GM19035 (cell line): Measurements from ENCODE around the gene DAAM2.

Source experiments
- ATAC-seq: cut with Tn5 transposase; IDR thresholded peaks from one replicate; pipeline ENCODE4 v1.9.1; 2021; ENCODE audit not compliant: unreplicated experiment

Gene DAAM2

DNA sequence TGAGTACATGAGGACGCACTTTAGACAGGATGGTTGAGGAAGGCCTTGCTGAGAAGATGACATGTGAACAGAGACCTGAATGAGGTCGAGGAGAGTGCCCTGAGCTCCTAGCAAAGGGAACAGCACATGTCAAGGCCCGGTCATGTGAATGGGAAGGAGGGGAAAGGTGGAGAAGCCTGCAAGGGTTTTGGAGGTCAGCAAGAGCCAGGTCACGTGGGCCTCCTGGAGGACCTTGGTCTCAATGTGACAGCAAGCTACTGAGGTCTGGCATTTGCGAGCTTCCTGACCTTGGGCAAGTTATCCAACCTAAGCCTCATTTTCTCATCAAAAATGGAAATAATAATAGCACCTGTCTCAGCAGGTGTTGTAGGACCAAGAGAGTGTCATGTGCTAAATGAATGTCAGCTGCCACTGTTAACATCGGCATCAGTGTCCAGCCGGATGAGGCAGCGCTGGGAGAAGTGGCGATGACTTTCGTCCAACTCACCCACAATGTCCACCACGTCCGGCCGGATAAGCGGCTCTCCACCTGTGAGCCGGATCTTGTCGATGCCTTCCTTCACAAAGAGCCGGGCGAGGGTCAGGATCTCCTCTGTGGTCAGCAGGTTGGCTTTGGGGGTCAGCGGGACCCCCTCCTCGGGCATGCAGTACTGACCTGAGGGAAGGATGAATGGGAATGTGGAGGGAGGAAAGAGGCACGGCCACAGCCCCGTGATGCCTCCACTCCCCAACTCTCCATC, 133.2 kb downstream of the DAAM2 start:
- ATAC-seq: no peak

DNA sequence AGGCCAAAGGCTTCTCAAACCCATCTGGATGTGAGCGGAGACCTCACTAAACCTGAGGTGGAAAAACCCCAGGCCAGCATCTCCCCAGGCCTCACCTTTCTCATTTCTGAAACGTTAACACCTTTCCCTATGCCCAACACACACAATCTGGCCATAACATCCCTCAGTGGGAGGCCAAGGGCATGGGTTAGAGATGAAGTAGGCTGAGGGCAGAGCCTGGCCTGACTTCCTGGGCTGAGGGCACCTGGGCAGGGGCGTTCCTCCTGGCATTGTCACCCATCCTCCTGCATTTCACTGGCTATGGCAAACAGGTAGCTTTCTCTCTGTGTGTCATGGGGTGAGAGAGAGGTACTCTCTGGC, 133.7 kb downstream of the DAAM2 start:
- ATAC-seq: no peak

DNA sequence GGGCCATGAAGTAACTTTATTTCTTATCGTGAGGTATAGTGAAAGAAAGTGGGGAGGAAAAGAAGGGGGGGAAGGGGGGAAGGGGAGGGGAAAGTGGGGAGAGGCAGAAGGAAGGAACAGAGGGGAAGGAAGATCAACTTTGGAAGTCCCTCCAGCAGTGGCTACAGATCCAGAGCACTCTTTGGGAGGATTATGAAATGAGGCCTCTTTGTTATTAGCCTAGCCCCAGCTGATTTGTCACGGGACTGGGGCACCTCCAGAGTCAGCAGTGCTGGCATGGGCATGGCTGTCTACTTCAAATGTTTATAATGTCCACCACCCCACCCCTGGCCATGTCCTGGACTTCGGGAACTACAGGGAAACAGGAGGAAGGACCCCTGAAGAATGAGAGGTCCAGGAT, 134.5 kb downstream of the DAAM2 start:
- ATAC-seq: no peak

DNA sequence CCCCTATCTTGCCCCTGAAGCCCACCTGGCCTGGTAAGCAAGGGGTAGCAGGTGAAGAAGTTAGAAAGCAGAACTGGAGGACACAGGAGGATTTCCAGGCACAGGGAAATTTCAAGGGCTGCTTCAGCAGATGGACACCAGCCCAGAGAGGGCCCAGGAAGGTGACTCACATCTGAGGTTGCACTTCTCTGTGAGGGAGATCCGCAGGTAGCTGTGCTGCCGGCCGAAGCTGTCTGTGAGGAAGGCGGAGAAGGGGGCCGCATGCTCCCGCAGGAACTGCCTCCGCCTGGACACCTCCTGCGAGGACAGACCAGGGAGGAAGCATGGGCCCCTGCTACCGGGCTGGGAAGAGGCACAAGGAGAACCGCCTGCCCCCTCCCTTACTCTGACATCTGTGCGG, 135.0 kb downstream of the DAAM2 start:
- ATAC-seq: no peak

DNA sequence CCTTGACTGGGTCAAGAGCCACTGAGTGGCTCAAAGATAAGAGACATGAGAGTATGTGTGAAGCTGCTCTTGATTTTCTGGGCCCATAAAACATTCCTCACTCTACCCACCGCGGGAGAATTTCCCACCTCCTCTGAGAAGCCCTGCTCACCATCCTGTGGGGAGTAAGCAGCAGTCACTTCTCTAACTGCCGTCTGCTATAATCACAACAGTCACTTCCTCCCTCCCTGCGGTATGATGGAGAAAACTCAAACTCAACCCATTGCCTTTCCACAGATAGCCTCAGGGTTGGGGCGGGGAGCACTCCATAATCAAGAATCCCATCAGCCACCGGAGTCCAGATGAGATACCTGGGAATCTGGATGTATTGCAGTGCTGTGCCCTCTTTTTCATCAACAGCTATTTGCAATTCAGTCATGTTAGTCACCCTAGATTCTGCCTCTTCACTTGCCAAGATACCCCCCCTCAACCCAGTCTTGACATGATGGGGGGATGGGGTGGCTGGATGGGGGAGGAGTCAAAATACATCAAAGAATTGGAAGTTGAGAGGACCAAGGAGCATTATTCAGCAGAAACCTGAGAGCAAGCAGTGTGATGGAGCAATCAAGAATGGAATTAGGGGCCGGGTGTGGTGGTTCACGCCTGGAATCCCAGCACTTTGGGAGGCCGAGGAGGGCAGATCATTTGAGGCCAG, 137.0 kb downstream of the DAAM2 start:
- ATAC-seq: no peak

DNA sequence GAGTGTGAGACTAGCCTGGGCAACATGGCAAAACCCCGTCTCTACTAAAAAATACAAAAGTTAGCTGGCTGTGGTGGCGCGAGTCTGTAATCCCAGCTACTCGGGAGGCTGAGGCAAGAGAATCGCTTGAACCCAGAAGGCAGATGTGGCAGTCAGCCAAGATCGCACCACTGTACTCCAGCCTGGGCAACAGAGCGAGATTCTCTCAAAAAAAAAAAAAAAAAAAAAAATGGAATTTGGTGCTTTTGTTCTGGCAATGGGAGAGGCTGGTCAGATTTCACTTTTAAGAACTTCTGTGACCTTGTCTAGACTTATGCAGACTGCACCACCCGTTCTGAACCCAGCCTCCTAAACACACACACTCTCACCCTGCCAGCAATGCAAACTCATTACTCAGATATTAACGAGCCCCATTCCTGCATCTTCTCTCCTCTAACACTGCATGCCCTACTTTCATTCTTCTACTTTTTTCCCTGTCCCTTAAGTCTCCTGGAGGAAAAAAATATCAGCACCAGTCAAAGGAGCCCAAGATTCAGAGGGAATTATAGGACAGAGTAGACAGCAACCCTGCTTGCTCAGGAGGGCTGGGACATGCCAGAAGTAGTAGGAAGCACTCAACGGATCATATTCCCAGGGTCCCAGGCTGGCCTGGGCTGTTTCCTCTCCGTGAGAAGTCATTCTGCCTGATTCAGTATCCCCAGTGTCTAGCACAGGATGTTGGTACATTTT, 137.7 kb downstream of the DAAM2 start:
- ATAC-seq: no peak

DNA sequence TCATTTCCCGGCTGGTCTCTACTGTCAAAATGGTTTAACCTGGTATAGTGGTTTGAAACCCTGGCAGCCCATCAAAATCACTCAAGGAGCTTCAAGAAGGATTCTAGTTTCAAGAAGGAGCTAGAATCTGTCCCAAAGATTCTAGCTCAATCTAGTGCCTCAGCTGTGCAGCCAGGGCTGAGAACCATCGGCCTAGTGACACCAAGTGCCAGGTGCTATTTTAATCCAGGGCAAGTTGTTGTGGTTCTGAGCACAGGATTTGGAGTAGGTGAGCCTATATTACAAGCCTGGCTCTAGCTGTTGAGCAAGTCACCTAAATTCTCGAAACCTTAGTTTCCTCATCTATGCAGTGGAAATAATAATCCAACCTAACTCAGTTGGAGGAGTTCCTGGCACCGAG, 138.4 kb downstream of the DAAM2 start:
- no peak for ATAC-seq

DNA sequence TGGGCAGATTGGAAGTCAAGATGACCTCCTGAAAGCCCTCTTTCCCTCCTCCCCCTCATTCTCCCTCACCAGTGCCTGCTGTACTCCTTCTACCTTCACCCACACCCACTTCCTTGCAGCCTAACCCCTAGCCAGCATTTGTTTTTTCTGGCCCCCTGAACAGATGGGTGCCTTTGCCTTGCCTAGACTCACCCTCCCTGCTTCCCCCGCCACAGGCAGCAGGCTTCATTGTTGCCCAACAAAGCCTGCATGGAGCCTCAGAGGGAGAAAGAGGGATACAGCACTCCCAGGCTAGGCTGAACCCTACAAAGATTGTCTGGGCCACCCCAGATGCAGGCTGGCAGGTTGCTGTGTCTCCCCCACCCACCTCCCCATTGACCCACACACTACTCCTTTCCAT, 139.4 kb downstream of the DAAM2 start:
- ATAC-seq: no peak

DNA sequence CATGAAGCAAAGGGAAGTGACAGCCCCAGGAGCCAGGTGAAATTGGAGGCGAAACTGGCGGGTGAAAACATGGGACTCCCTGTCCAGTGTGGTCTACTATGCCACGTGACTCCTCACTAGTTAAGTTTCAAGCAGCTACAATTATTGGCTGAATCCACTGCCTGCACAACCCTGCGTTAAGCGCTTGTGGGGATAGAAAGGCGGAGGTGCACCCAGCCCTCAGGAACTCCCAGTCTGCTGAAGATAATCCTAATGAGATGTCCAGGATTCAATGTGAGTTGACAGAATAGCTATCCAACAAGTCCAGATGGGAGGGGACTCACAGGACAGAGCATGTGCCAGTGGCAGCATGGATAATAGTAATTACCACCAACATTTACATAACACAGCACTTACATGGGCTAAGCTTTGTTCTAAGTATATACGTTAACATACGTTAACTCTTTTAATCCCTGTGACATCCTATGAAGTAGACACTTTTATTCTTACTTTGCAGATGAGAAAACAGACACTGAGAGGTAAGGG, 140.3 kb downstream of the DAAM2 start:
- no peak for ATAC-seq

DNA sequence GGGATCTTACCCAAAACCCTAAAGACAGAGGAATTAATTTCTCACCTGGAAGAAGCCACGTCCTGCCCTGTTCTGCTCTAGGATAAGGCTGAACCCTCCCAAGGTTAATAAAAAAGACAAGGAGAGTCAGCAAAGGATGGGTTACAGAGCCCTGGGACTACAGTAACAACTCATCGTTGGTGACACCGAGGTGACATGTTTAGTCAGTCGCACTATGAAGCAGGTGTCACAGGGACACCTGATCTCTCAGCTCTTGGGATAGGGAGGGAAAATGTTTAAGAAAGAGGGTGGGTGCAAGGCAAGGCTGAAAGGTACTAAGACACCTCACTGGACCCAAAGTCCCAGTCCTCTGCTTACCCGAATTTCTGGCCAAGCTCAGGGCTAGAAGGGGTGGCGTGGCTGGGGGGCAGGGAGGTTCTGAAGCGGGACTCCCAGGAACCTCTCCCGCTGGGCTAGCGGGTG, 141.5 kb downstream of the DAAM2 start:
- no peak for ATAC-seq

DNA sequence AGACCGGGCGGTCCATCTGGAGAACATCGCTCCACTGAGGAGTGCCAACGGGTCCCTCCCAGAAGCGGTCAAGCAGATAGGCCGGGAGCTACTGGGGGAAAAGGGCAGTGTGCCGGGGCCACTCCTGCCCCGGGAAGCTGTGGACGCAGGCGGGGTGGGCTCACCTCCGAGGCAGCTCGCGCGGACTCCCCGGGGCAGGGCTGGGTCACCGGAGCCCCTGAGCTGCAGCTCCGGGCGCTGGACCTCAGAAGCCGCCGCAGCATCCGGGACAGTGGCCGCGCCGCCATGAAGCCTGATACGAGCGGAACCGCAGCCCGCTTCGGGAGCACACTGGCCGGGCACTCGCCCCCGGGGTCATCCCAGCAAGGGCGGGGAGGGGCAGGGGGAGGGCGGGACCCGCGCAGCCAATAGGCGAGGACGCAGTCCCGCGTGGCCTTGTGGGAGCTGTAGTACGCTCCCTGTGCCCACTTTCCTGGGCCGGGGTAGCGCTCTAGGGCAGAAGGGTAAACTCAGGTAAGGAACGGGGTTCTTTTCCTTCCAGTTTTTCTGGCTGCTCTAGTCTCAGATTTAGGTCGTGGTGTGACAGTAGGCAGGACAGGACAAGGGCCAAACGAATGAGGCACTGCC, 142.1 kb downstream of the DAAM2 start, which contains the start of gene MOCS1:
TSS of gene MOCS1 (minus strand) at position 332 of the 627 bp plus-strand sequence. CDS start at position 287, 45 bp downstream.
- no peak for ATAC-seq

DNA sequence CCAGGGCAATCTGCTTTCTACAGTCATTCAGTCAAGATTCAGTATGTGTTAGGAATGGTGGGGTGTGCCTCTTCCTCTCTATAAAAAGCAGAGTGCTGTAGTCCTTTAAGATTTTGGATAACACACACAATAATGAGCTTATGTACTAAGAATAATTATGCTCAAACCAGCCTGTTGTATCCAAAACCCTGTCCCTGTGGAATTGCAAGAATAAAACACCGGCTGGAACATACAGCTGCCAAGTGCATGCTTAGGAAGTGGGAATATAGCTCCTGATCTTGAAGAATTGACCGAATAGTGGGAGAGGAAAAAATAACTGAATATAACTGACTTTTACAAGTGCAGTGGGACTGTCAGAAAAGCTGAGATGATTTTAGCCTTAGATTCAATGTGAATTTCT, 143.1 kb downstream of the DAAM2 start:
- ATAC-seq: no peak

DNA sequence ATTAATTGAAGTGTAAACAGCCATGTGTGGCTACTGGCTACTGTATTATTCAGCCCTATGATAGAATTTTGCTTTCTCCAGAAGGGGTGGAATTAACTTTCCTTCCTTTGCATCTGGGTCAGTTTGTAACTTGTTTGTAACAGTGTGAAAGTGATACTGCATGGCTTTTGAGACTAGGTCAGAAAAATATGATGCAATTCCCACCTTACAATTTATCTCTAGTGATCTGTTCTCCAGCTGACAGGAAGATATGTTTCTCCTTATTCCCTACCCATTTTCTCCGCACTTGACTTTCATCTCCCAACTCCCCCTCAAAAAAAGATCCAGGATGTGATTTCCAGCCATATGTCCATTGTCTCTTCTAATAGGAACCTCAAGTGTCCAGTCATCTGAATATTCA, 144.7 kb downstream of the DAAM2 start:
- ATAC-seq: no peak

DNA sequence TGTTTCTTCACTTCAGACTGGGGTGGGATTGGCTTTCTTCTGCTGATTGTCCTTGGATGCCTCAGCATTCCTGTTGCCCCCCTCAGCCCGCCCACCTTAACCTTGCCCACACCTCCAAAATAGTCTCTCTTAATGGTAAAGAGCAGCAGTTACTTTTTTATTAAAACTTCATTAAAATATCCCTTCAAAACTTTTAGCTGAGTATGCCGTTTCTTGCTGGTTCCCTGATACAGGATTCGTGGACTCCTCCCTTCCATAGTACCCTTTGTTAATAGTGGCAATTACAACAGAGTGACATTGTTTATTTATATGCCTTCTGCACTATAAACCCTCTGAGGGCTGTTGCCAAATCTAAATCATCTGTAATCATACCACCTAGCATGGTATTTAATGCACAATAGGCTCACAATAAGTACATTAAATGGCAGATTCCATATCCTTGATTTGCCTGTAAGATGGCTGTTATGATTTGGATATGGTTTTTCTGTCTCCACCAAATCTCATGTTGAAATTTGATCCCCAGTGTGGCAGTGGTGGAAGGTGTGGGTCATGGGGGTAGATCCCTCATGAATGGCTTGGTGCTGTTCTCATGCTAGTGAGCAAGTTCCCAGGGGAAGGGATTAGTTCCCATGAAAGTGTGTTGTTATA, 145.6 kb downstream of the DAAM2 start:
- no peak for ATAC-seq

DNA sequence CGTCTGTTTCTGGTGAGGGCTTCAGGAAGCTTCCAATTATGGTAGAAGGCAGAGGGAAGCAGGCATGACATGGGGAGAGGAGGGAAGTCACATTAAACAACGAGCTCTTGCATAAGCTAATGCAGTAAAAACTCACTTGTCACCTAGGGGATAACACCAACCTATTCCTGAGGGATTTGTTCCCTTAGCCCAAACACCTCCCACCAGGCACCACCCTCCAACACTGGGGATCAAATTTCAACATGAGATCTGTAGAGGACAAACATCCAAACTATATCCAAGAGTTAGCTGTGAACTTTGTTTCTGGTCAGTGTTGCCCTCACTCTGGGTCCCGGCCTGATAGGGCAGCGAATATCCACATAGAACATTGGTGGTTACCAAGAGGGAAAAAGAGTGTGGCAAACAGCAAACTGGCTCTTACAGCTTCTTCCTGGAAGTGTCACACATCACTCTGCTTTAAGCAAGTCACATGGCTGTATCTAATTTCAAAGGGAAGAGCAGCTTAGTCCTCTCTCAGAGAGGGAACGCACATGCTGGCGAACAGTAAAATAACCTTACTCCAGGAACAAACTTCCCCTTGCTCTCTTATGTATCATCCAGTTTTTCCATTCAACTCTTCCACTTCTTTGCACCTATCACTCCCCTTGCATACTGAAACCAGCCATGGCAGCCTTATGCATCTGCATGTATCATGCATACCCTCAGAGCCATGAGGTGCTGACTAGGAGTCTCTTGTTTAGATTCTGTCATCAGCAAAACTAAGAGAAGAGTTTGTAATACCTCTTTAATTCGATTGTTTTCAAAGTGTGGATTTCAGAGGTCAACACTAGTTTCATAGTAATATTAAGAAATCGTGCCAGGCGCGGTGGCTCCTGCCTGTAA, 146.8 kb downstream of the DAAM2 start:
- ATAC-seq: no peak

DNA sequence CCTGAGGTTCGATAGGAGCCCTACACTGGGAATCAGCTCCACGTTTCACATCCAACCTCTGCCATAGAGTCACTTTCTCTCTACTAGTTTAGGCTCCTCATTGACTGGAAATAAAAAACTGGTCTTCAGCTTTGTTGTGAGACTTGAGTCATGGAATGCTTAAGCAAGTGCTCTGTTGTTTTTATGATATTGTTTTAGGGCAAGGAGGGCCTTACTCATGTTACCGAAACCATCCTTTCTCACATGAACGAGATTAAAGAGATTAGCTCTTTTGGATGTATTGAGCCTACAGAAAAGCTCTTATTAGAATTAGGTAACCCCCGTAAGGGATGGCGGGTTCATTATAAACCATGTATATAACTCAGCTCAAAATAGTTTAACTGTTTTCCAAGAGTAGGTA, 149.0 kb downstream of the DAAM2 start:
- ATAC-seq: no peak

DNA sequence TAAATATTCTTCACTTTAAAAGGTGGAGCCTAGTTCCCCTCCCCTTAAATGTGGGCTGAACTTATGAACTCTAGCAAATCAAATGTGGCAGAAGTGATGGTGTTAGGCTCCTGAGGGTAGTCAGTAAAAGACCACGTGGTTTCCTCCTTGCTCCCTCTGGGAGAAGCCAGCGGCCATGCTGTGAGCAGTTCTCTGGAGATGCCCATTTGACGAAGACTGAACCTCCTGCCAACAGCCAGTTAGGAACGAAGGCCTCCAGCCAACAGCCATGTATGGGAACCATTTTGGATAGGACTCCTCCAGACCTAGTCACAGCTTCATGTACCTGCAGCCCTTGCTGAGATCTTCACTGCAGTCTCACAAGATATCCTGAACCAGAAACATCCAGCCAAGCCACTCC, 149.6 kb downstream of the DAAM2 start:
- no peak for ATAC-seq

DNA sequence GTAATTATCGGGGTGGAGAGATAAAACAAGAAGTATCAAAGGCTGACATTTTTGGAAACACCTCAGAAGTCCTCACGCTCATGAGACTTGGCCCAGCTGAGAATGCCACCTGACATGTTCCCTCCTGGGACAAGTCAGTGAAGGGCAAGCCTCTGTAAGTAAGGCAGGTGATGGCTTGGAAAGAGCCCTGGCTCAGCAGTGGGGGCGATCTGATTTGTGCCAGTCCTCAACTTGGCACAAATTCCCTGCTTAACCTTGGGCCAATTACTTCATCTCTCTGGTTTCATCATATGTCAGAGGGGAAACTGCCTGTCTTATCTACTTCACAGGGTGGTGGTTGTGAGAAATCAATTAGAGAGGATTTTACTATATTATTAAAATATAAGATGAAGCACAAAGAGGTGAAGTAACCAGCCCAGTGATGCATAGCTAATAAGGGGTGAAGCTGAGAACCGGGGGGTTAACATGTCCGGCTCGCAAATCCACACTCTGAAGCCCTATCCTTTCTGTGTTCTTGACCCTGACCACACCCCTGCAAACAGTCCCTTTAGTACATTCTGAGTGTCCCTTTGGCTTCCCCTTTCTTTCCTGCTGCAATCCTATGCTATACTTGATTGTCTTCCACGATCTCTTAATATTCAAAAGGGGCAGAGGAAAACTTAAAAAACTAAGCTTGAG, 150.9 kb downstream of the DAAM2 start:
- no peak for ATAC-seq

DNA sequence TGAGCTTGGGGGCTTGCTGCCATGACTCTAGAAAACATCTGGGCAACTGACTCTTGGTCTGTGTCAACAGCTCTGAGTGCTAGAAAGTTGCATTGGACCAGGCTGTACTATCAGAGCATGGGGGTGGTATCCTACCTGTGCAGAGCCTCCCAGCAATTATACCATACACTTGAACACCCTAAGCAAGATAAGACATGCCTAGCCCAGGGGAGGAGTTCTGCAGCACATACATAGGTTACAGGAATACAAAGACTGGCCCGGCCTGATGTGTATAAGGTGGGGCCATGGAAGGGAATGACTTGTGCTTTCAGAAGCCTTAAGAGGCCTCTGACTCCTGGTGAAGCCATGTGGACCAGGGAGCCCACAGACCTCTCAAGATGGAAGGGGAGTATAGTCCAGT, 153.4 kb downstream of the DAAM2 start:
- no peak for ATAC-seq
